ENCODE data around the gene ITGB6.

DNA sequence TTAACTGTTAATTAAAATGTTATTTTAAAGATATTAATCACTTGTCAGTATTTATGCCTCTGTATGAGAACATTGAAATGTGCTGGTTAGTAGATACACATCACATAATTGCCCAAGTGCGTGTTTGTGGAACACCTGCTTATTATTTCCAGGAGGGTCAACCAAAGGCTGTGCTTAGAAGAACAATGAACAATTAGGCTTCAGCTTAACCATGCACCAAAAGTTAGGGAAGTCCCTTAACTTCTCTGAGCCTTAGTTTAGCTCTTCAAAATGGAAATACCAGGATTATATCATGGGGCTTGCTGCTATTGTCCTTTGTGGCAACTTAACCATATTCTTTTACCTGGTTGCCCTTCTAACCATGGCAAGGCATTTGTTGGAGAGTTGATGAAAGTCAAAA lies 94.7 kb downstream of the ITGB6 start:
- no peak for TF ChIP-seq EZH2phosphoT487 (IDR thresholded peaks at IDR 0.05; ENCODE audit: low read depth, severe bottlenecking, unreplicated experiment)
- TF ChIP-seq, protein P1, sequence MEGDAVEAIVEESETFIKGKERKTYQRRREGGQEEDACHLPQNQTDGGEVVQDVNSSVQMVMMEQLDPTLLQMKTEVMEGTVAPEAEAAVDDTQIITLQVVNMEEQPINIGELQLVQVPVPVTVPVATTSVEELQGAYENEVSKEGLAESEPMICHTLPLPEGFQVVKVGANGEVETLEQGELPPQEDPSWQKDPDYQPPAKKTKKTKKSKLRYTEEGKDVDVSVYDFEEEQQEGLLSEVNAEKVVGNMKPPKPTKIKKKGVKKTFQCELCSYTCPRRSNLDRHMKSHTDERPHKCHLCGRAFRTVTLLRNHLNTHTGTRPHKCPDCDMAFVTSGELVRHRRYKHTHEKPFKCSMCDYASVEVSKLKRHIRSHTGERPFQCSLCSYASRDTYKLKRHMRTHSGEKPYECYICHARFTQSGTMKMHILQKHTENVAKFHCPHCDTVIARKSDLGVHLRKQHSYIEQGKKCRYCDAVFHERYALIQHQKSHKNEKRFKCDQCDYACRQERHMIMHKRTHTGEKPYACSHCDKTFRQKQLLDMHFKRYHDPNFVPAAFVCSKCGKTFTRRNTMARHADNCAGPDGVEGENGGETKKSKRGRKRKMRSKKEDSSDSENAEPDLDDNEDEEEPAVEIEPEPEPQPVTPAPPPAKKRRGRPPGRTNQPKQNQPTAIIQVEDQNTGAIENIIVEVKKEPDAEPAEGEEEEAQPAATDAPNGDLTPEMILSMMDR (IDR thresholded peaks at IDR 0.05; ENCODE audit: poor library complexity) = no peak
- no peak for TF ChIP-seq EZH2 (IDR thresholded peaks at IDR 0.05; ENCODE audit: borderline replicate concordance)
